HepG2 (cell line): ENCODE results near the gene WIF1. TPM values are rescaled to one million over a fixed set of nuclear protein-coding genes. Genes with fewer than 3 reads are reported as not detected.

Source experiments
- CENPBD1 ChIP-seq: sonication (generic); formaldehyde crosslinking; IDR thresholded peaks from 2 replicates; pipeline ENCODE4 v1.8.0; 2022; ENCODE audit warnings: missing genetic modification reagents, low read depth, mild to moderate bottlenecking, borderline replicate concordance
- GABPA ChIP-seq, 2 experiments: IDR thresholded peaks; 2 replicates each; pipeline ENCODE4 v1.6.1; 2011 to 2016; ENCODE audit warnings: low read depth in 2 of 2, low read length in 1 of 2, missing biosample characterization in 1 of 2, missing genetic modification characterization in 1 of 2
- GATAD2A ChIP-seq: IDR thresholded peaks from 2 replicates; pipeline ENCODE4 v1.6.1; 2016
- HNF4A ChIP-seq: sonication (generic); formaldehyde crosslinking; IDR thresholded peaks from 2 replicates; pipeline ENCODE4 v1.4.0; 2020; ENCODE audit warnings: missing genetic modification reagents
- HNF4G ChIP-seq, 2 experiments: sonication (generic) in 1 of 2; formaldehyde crosslinking in 1 of 2; IDR thresholded peaks; 2 replicates each; pipeline versions ENCODE4 v1.4.0 to v1.6.1; 2011 to 2020; ENCODE audit warnings: borderline replicate concordance in 2 of 2, low read depth in 2 of 2, mild to moderate bottlenecking in 2 of 2, low read length in 1 of 2, missing genetic modification reagents in 1 of 2, moderate library complexity in 1 of 2
- KDM6A ChIP-seq: IDR thresholded peaks from 2 replicates; pipeline ENCODE4 v1.6.1; 2016; ENCODE audit warnings: low read depth
- LCORL ChIP-seq, 2 experiments: fragments of 450-650 bp in 1 of 2; sonication (generic) in 1 of 2; formaldehyde crosslinking in 1 of 2; IDR thresholded peaks; 2 replicates each; pipeline versions ENCODE4 v1.5.0 to v1.6.1; 2017 to 2020; ENCODE audit warnings: antibody characterized with exemption in 1 of 2, missing genetic modification reagents in 1 of 2
- MED1 ChIP-seq: sonication (generic); formaldehyde crosslinking; IDR thresholded peaks from 2 replicates; pipeline ENCODE4 v1.4.0; 2020; ENCODE audit warnings: missing genetic modification reagents
- MTF1 ChIP-seq: sonication (generic); formaldehyde crosslinking; IDR thresholded peaks from 2 replicates; pipeline ENCODE4 v1.5.0; 2020; ENCODE audit warnings: missing genetic modification reagents
- NCOR1 ChIP-seq: fragments of 200-600 bp; sonication (generic); IDR thresholded peaks from 2 replicates; pipeline ENCODE4 v1.7.0; 2017; ENCODE audit warnings: antibody characterized with exemption, low read length, borderline replicate concordance
- NR2F2 ChIP-seq: IDR thresholded peaks from 2 replicates; pipeline ENCODE4 v1.6.1; 2012; ENCODE audit warnings: low read depth, inconsistent platforms, borderline replicate concordance
- RARG ChIP-seq: sonication (generic); formaldehyde crosslinking; IDR thresholded peaks from 2 replicates; pipeline ENCODE4 v1.4.0; 2020; ENCODE audit warnings: low read depth, mild to moderate bottlenecking, missing genetic modification reagents
- RNF219 ChIP-seq: sonication (generic); formaldehyde crosslinking; IDR thresholded peaks from 2 replicates; pipeline ENCODE4 v1.5.0; 2020; ENCODE audit warnings: mild to moderate bottlenecking, missing genetic modification reagents
- TBP ChIP-seq: sonication (generic); formaldehyde crosslinking; IDR thresholded peaks from 2 replicates; pipeline ENCODE4 v1.5.0; 2020; ENCODE audit warnings: missing genetic modification reagents
- TCF12 ChIP-seq, 2 experiments: fragments of 450-650 bp in 1 of 2; sonication (generic) in 1 of 2; formaldehyde crosslinking in 1 of 2; IDR thresholded peaks; 2 replicates each; pipeline versions ENCODE4 v1.6.1 to v1.8.0; 2017 to 2022; ENCODE audit warnings: antibody characterized with exemption in 1 of 2, mild to moderate bottlenecking in 1 of 2, missing genetic modification reagents in 1 of 2, moderate library complexity in 1 of 2
- ZNF30 ChIP-seq: sonication (generic); formaldehyde crosslinking; IDR thresholded peaks from 2 replicates; pipeline ENCODE4 v1.5.0; 2020; ENCODE audit warnings: mild to moderate bottlenecking, missing genetic modification reagents
- ZNF619 ChIP-seq: sonication (generic); formaldehyde crosslinking; IDR thresholded peaks from 2 replicates; pipeline ENCODE4 v1.4.0; 2020; ENCODE audit warnings: mild to moderate bottlenecking, missing genetic modification reagents
- ZNF891 ChIP-seq: sonication (generic); formaldehyde crosslinking; IDR thresholded peaks from 2 replicates; pipeline ENCODE4 v1.5.0; 2020; ENCODE audit warnings: mild to moderate bottlenecking, missing genetic modification reagents
- polyA plus RNA-seq, 8 experiments: library from polyadenylated mRNA; depleted of rRNA in 3 of 8; stranded (reverse) in 7 of 8; unstranded in 1 of 8; fragments of >200 nt; fragmentation: Illumina TruSeq in 4 of 8; extraction: Trizol in 4 of 8; gene quantifications; 2 replicates each; pipeline versions ENCODE4 v1.2.1 to v1.2.3, GENCODE V29; 2011 to 2016; ENCODE audit warnings: low read depth in 4 of 8, missing spikeins in 1 of 8, mixed read lengths in 1 of 8; ENCODE audit not compliant: insufficient read depth in 1 of 8
- total RNA-seq, 5 experiments: library from RNA; depleted of rRNA; stranded (reverse); fragments of >200 nt; fragmentation: Illumina TruSeq; extraction: Trizol; gene quantifications; 2 replicates each; pipeline ENCODE4 v1.2.3, GENCODE V29; 2016; ENCODE audit warnings: low read depth in 1 of 5
- TF ChIP-seq, protein P1 (sequence below): sonication (generic); formaldehyde crosslinking; IDR thresholded peaks from 2 replicates; pipeline ENCODE4 v1.5.1; 2020; ENCODE audit warnings: mild to moderate bottlenecking, missing genetic modification reagents, borderline replicate concordance
- TF ChIP-seq, protein P2 (sequence below): sonication (generic); formaldehyde crosslinking; IDR thresholded peaks from 2 replicates; pipeline ENCODE4 v1.4.0; 2020; ENCODE audit warnings: mild to moderate bottlenecking, low read depth, missing genetic modification reagents

WIF1 gene
- total and polyA plus RNA-seq, 2 of the 13 experiments (the other 11 are each of a cell fraction or from before 2014, with no cell fraction given): not detected

GRCh38 chr12:65015850-65016249 lies 105.3 kb downstream of the WIF1 start (continued):
- TF ChIP-seq, protein P1, sequence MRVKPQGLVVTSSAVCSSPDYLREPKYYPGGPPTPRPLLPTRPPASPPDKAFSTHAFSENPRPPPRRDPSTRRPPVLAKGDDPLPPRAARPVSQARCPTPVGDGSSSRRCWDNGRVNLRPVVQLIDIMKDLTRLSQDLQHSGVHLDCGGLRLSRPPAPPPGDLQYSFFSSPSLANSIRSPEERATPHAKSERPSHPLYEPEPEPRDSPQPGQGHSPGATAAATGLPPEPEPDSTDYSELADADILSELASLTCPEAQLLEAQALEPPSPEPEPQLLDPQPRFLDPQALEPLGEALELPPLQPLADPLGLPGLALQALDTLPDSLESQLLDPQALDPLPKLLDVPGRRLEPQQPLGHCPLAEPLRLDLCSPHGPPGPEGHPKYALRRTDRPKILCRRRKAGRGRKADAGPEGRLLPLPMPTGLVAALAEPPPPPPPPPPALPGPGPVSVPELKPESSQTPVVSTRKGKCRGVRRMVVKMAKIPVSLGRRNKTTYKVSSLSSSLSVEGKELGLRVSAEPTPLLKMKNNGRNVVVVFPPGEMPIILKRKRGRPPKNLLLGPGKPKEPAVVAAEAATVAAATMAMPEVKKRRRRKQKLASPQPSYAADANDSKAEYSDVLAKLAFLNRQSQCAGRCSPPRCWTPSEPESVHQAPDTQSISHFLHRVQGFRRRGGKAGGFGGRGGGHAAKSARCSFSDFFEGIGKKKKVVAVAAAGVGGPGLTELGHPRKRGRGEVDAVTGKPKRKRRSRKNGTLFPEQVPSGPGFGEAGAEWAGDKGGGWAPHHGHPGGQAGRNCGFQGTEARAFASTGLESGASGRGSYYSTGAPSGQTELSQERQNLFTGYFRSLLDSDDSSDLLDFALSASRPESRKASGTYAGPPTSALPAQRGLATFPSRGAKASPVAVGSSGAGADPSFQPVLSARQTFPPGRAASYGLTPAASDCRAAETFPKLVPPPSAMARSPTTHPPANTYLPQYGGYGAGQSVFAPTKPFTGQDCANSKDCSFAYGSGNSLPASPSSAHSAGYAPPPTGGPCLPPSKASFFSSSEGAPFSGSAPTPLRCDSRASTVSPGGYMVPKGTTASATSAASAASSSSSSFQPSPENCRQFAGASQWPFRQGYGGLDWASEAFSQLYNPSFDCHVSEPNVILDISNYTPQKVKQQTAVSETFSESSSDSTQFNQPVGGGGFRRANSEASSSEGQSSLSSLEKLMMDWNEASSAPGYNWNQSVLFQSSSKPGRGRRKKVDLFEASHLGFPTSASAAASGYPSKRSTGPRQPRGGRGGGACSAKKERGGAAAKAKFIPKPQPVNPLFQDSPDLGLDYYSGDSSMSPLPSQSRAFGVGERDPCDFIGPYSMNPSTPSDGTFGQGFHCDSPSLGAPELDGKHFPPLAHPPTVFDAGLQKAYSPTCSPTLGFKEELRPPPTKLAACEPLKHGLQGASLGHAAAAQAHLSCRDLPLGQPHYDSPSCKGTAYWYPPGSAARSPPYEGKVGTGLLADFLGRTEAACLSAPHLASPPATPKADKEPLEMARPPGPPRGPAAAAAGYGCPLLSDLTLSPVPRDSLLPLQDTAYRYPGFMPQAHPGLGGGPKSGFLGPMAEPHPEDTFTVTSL: peak; percentile 68; the same call in 1 of the 2 replicates
- TF ChIP-seq LCORL (IDR thresholded peaks at IDR 0.05): no peak
- TF ChIP-seq LCORL (CRISPR knock-in tag; IDR thresholded peaks at IDR 0.05): 0 out of 2 replicates have a peak, but pooled peaks have one; percentile 34
- no peak for TF ChIP-seq RNF219 (CRISPR knock-in tag)
- TF ChIP-seq, protein P2, sequence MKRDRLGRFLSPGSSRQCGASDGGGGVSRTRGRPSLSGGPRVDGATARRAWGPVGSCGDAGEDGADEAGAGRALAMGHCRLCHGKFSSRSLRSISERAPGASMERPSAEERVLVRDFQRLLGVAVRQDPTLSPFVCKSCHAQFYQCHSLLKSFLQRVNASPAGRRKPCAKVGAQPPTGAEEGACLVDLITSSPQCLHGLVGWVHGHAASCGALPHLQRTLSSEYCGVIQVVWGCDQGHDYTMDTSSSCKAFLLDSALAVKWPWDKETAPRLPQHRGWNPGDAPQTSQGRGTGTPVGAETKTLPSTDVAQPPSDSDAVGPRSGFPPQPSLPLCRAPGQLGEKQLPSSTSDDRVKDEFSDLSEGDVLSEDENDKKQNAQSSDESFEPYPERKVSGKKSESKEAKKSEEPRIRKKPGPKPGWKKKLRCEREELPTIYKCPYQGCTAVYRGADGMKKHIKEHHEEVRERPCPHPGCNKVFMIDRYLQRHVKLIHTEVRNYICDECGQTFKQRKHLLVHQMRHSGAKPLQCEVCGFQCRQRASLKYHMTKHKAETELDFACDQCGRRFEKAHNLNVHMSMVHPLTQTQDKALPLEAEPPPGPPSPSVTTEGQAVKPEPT (CRISPR knock-in tag): 0 out of 2 replicates have a peak, but pooled peaks have one; percentile 43
- TF ChIP-seq HNF4A (CRISPR knock-in tag): peak; percentile 94
- TF ChIP-seq RARG: no peak
- no peak for TF ChIP-seq GABPA (IDR thresholded peaks at IDR 0.05; ENCODE audit: low read depth, low read length)
- peak; percentile 18; the same call in 1 of the 2 replicates for TF ChIP-seq GABPA (CRISPR knock-in tag; IDR thresholded peaks at IDR 0.05; ENCODE audit: low read depth)
- no peak for TF ChIP-seq ZNF30 (CRISPR knock-in tag)
- TF ChIP-seq NCOR1: peak; percentile 79; the same call in 1 of the 2 replicates
- TF ChIP-seq ZNF891 (CRISPR knock-in tag): no peak
- TF ChIP-seq GATAD2A (CRISPR knock-in tag): no peak; the same call in 1 of the 2 replicates
- no peak for TF ChIP-seq NR2F2
- TF ChIP-seq ZNF619 (CRISPR knock-in tag): no peak
- no peak for TF ChIP-seq CENPBD1 (CRISPR knock-in tag)
- TF ChIP-seq TCF12 (IDR thresholded peaks at IDR 0.05): no peak
- TF ChIP-seq TCF12 (CRISPR knock-in tag; IDR thresholded peaks at IDR 0.05): no peak
- TF ChIP-seq MED1 (CRISPR knock-in tag): 0 out of 2 replicates have a peak, but pooled peaks have one; percentile 27
- no peak for TF ChIP-seq MTF1 (CRISPR knock-in tag)
- TF ChIP-seq TBP (CRISPR knock-in tag): no peak
- peak; percentile 78 for TF ChIP-seq KDM6A (CRISPR knock-in tag)
- peak; percentile 91 for TF ChIP-seq HNF4G (IDR thresholded peaks at IDR 0.05; ENCODE audit: borderline replicate concordance, low read depth, low read length)
- no peak for TF ChIP-seq HNF4G (CRISPR knock-in tag; IDR thresholded peaks at IDR 0.05; ENCODE audit: borderline replicate concordance, low read depth)
